Measurements from ENCODE around the gene ZNHIT2. TPM values are rescaled to one million over a fixed set of nuclear protein-coding genes. Genes with fewer than 3 reads are reported as not detected.

Gene ZNHIT2
- total and polyA plus RNA-seq, 8 donors, result 2.4 to 130 (median 18.9) TPM; not detected in 1

DNA sequence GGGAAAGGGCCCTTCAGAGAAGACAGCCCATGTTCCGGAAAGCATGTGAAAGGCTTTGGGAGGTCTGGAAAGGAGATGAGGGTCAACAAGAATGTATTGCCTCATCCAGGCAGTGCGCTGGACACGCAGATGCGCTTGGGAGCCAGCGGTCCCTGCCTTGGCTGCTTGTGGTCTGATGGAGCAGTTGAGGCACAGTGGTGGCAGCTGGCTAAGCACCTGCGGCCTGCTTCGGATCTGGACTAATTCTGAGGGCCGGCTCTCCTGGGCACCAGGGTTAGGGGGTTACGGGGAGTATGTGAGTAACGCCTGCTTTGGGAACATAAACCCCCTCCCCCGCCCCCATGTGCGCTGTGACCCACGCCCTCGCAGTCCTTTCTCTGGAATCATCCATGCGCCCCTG, 10.4 kb downstream of the ZNHIT2 start:
- WGBS, 5 donors, result 91 to 98% (median 92%) methylated on average over 12 to 15 of the region's 15 CpGs
- H3K27ac ChIP-seq, result no peak overlapping the region
- peaks cover 24 to 51% (median 45%) of the 10 kb centered on the region in 4 donors for H3K36me3 ChIP-seq
- DNase-seq, result no peak
- TF ChIP-seq CTCF (IDR thresholded peaks at IDR 0.05) (no peak), EP300 (IDR thresholded peaks at IDR 0.05) (no peak), POLR2A (IDR thresholded peaks at IDR 0.05) (no peak), POLR2AphosphoS5 (IDR thresholded peaks at IDR 0.05) (no peak)
- no peaks in the 10 kb centered on the region for H3K27me3 ChIP-seq
- peaks cover 26 to 72% (median 61%) of the 10 kb centered on the region in 4 donors for H3K4me1 ChIP-seq
- H3K4me3 ChIP-seq, result no peak overlapping the region
- no peaks in the 10 kb centered on the region for H3K9me3 ChIP-seq
- intact Hi-C loops (cut with DNase I; ENCODE audit: low total_unique reads), result no loop called here

GRCh38 chr11:65104628-65105027, 12.9 kb downstream of the ZNHIT2 start:
- peaks cover 21 to 54% (median 43%) of the 10 kb centered on the region in 4 donors for H3K36me3 ChIP-seq
- peaks cover 10 to 64% (median 46%) of the 10 kb centered on the region in 4 donors for H3K4me1 ChIP-seq
- DNase-seq, result no peak
- intact Hi-C loops (cut with DNase I; ENCODE audit: low total_unique reads), result no loop called here
- 35 to 64% (median 52%) methylated on average over 4 of the region's 4 CpGs for WGBS, 5 donors
- TF ChIP-seq POLR2A (IDR thresholded peaks at IDR 0.05) (no peak), POLR2AphosphoS5 (IDR thresholded peaks at IDR 0.05) (no peak), EP300 (IDR thresholded peaks at IDR 0.05) (no peak), CTCF (IDR thresholded peaks at IDR 0.05) (no peak)
- no peaks in the 10 kb centered on the region for H3K9me3 ChIP-seq
- no peak overlapping the region for H3K4me3 ChIP-seq
- H3K27me3 ChIP-seq, result no peaks in the 10 kb centered on the region
- peak overlapping the region in 2 of 5 donors; percentile 64 to 66 for H3K27ac ChIP-seq

DNA sequence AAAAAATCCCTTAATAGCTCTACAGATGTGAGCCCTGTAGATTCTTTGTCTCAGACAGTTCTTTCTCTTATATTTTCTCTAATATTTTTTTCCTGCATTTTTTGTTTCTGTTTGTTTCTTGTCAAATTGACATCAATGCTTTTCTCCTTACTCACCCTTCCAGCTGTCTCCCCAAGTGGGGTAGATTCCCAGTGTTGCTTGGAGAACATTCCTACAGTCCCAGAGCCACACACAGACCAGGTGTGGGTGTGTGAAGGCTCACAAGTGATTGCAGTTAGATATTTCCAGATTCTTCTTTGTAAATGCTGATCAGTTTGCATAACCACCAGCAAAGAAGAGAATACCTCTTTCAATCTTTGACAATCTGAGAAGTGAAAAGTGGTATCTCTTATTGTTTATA, 14.0 kb downstream of the ZNHIT2 start:
- no peaks in the 10 kb centered on the region for H3K9me3 ChIP-seq
- TF ChIP-seq EP300 (IDR thresholded peaks at IDR 0.05) (no peak), CTCF (IDR thresholded peaks at IDR 0.05) (no peak), POLR2A (IDR thresholded peaks at IDR 0.05) (no peak), POLR2AphosphoS5 (IDR thresholded peaks at IDR 0.05) (no peak)
- no peak for DNase-seq
- peaks cover 10 to 49% (median 41%) of the 10 kb centered on the region in 4 donors for H3K36me3 ChIP-seq
- H3K27me3 ChIP-seq, result no peaks in the 10 kb centered on the region
- intact Hi-C loops (cut with DNase I; ENCODE audit: low total_unique reads), result no loop called here
- H3K4me3 ChIP-seq, result no peak overlapping the region
- peak overlapping the region in 4 of 5 donors; percentile 24 to 73 (median 65) for H3K27ac ChIP-seq
- H3K4me1 ChIP-seq, result peaks cover 10 to 61% (median 45%) of the 10 kb centered on the region in 4 donors

DNA sequence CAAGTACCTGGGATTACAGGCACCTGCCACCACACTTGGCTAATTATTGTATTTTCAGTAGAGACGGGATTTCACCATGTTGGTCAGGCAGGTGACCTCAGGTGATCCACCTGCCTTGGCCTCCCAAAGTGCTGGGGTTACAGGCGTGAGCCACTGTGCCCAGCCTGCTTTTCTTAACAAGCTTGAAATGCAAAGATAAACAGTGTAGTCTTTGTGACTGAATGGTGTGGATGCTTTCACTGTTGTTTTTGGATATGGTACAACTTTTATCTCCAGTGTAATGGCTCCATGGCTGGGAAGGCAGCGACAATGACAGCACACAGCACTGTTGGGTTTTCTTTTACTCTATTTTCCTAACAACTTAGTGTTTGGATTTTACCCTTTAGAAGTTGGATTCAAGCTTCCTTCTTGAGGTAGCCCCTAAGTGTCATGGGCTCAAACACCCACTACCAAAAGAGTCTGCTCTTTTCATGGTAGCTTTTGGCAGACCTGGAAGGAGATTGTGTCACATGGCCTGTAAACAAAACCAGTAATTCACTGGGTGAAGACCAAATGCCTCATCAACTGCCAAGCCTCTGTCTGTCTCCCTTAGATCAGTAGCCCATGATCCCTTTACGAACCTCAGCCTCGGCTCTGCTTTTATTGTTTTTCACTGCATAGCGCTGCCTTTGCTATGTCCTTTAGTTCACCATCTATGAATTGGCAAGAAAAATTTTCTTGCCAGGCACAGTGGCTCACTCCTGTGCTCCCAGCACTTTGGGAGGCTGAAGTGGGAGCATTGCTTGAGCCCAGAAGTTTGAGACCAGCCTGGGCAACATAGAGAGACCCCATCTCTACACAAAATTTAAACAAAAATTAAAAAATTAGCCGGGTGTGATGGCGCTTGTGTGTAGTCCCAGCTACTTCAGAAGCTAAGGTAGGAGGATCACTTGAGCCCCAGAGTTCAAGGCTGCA, 15.1 kb downstream of the ZNHIT2 start:
- DNase-seq, result peak in 1 of 2 donors; percentile 68
- WGBS, 5 donors, result 60 to 74% (median 63%) methylated on average over 8 of the region's 8 CpGs
- H3K27ac ChIP-seq, result peak overlapping the region; percentile 28 to 78 (median 64)
- peaks cover 0 to 45% (median 38%) of the 10 kb centered on the region in 4 donors for H3K36me3 ChIP-seq
- peaks cover 10 to 69% (median 44%) of the 10 kb centered on the region in 4 donors for H3K4me1 ChIP-seq
- no peaks in the 10 kb centered on the region for H3K9me3 ChIP-seq
- no peaks in the 10 kb centered on the region for H3K27me3 ChIP-seq
- intact Hi-C loops (cut with DNase I; ENCODE audit: low total_unique reads), result no loop called here
- no peak for TF ChIP-seq CTCF (IDR thresholded peaks at IDR 0.05)
- TF ChIP-seq POLR2AphosphoS5 (IDR thresholded peaks at IDR 0.05), result peak in 2 of 3 donors; percentile 11 to 65
- no peak overlapping the region for H3K4me3 ChIP-seq
